HEK293T (cell line): Measurements from ENCODE around the gene BSG.

ENCODE experiments used
- ARNT ChIP-seq: fragments of 450-650 bp; IDR thresholded peaks from 2 replicates; pipeline ENCODE4 v1.6.1; 2017; ENCODE audit warnings: mild to moderate bottlenecking
- BHLHE40 ChIP-seq: fragments of 450-650 bp; IDR thresholded peaks from 2 replicates; pipeline ENCODE4 v1.6.1; 2016; ENCODE audit warnings: mild to moderate bottlenecking, moderate library complexity, borderline replicate concordance
- CTBP1 ChIP-seq: fragments of 450-650 bp; IDR thresholded peaks from 2 replicates; pipeline ENCODE4 v1.6.1; 2016; ENCODE audit warnings: borderline replicate concordance
- ELF4 ChIP-seq: fragments of 450-650 bp; IDR thresholded peaks from 2 replicates; pipeline ENCODE4 v1.6.1; 2017; ENCODE audit warnings: antibody characterized with exemption
- FOXA1 ChIP-seq: fragments of 450-650 bp; IDR thresholded peaks from 2 replicates; pipeline ENCODE4 v1.6.1; 2016; ENCODE audit warnings: mild to moderate bottlenecking
- FOXK2 ChIP-seq: fragments of 450-650 bp; IDR thresholded peaks from 2 replicates; pipeline ENCODE4 v1.6.1; 2016; ENCODE audit warnings: mild to moderate bottlenecking
- FOXM1 ChIP-seq: fragments of 450-650 bp; IDR thresholded peaks from 2 replicates; pipeline ENCODE4 v1.6.1; 2017; ENCODE audit warnings: mild to moderate bottlenecking, borderline replicate concordance
- HDGF ChIP-seq: fragments of 450-650 bp; IDR thresholded peaks from 2 replicates; pipeline ENCODE4 v1.6.1; 2017; ENCODE audit warnings: antibody characterized with exemption, borderline replicate concordance
- LEF1 ChIP-seq: fragments of 450-650 bp; IDR thresholded peaks from 2 replicates; pipeline ENCODE4 v1.6.1; 2017; ENCODE audit warnings: mild to moderate bottlenecking, borderline replicate concordance
- PKNOX1 ChIP-seq: fragments of 450-650 bp; IDR thresholded peaks from 2 replicates; pipeline ENCODE4 v1.6.1; 2016
- TARDBP ChIP-seq: fragments of 450-650 bp; IDR thresholded peaks from 2 replicates; pipeline ENCODE4 v1.6.1; 2016
- ZNF384 ChIP-seq: fragments of 450-650 bp; IDR thresholded peaks from 2 replicates; pipeline ENCODE4 v1.6.1; 2016

GRCh38 chr19:582497-583197, 10.3 kb downstream of the BSG start:
- TF ChIP-seq FOXA1, result no peak
- TF ChIP-seq ZNF384, result no peak
- no peak for TF ChIP-seq FOXK2
- TF ChIP-seq BHLHE40, result no peak
- TF ChIP-seq FOXM1, result no peak
- no peak for TF ChIP-seq HDGF
- no peak for TF ChIP-seq LEF1
- TF ChIP-seq PKNOX1, result no peak
- TF ChIP-seq TARDBP, result no peak
- no peak for TF ChIP-seq ELF4
- no peak for TF ChIP-seq ARNT
- TF ChIP-seq CTBP1, result no peak
